ENCODE measurements around the gene MAP3K20.

MAP3K20 gene

DNA sequence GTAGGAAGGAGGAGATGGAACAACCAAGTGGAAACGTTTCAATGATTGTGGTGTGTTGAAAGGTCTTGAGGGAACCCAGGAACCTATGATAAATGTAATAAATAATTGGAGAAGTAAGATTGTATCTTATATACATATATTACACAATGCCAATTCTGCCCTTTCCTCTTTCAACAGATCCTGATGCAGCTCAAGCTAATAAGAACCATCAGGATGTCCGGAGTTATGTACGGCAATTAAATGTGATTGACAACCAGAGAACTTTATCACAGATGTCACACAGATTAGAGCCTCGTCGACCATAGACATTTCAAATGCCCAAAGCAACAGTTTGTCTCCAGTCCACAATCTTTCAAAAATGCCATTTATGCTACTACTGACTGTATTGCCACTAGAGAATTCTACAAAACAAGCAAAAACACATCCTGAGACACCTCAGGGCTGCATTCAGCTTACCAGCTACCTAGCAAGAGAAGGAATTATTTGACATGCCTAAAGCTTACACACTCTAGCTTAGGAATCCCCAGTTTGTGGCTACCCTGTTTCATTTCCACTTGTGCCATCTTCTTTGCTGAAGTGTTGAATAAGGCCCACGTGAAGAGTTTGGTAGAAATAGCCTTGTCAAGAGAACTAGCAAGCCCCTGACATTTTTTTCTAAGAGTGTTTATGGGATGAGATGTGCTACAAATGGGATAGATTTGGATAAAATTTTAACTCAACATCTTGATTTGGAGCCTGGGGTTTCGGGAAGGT is 24.0 kb upstream of the MAP3K20 start:
- DNase-seq: no peak

DNA sequence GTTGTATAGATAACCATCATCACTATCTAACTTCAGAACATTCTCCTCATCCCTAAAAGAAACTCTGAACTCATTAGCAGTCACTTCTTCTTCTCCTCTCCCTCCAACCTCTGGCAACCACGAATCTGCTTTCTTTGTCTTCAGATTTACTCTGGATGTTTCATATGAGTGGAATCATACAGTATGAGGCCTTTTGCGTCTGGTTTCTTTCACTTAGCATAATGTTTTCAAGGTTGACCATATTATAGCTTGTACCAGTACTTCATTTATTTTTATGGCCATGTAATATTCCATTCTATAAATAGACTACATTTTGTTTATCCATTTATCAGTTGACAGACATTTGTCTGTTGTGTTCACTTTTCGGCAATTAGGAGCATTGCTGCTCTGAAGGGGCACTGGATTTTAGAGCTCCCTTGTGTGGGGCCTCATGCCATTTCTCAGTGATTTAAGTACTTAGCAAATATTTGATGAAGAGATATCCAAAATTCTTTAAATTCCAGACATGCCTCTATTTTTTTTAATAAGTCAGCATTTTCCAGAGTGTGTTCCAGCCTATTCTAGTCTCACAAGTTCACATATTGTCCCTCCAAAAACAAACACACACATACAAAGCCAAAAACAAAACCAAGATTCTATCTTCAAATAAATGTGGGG is 22.5 kb upstream of the MAP3K20 start:
- DNase-seq: no peak

DNA sequence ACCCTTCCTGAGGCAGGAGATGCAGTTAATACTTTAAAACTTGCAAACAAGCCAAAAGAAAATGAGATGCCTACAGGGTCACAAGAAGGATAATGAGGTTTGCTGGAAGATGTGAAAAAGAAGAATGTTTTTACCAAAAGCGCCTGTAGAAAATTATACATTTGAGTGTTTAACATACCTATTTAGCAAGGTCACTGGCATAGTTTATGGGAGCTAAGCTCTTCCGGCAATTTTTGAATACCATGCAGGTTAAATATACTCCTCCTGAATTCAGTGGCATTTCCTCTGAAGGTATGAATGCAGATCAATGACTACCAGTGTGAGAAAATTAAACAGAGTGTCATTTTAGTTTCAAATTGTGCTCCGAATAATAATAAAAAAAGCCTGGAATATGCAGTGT is 21.2 kb upstream of the MAP3K20 start:
- no peak for DNase-seq

DNA sequence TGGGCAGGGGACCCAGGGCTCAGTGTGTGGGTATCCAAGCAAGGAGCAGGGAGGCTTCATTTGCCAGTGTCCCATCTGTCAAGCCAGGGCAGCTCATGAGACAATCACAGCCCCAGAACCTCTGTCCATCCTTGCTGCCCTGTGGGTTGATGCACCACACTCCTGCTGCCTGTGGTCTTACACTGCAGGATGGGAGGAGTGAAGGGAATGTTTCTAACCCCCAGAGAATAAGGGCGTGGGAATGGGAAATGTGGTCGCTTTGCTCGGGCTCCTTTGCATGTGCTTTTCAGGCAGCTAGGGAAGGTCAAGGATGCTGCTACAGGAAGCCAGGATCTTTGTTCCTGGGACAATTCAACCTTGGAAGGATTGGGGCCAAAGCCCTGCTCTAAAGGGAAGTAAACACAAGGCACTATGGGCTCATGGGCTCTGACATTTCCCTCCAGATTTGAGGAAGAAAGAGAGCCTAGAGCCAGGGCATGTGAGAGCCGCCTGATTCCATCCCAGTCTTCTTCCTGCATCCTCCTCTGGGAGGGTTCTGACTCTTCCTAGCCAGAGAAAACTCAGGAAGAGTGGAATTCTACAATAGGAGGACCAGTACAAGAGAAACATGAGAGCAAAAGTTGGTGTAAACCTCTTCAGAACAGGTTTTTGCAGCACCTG is 18.8 kb upstream of the MAP3K20 start:
- DNase-seq: no peak

DNA sequence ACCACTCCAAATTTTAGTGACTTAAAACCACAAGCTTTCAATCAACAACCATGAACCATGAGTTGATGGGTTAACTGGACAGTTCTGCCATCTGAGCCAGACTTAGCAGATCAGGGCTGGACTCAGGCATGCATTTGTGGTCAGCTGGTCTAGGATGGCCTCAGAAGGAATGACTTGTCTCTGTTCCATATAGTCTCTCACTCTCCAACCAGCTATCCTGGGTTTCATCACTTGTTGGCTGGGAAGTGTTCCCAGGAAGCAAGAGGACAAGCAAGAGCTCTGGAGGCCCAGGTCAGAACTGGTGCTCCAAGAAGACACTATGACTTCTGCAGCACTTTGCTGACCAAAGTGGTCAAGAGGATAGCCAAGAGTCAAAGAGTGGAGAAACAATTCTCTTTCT is 17.5 kb upstream of the MAP3K20 start:
- DNase-seq: no peak

DNA sequence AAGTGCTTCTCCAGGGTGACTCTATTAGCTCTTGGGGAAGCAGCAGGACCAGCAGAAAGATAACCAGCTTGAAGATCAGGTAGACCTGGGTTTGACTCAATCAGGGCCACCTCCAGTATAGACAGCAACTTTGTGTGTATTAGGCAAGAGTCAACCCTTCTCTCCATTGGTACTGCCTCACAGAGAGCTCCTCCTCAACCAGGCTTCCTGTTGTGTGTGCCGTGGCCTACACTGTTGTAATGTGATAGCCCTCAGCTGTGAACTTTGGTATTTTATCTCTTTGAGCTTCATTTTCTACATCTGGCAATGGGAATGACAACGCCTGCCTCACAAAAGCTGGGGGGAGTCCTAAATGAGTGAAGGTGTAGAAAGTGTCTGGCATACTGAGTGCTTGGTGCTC is 17.0 kb upstream of the MAP3K20 start:
- no peak for DNase-seq

DNA sequence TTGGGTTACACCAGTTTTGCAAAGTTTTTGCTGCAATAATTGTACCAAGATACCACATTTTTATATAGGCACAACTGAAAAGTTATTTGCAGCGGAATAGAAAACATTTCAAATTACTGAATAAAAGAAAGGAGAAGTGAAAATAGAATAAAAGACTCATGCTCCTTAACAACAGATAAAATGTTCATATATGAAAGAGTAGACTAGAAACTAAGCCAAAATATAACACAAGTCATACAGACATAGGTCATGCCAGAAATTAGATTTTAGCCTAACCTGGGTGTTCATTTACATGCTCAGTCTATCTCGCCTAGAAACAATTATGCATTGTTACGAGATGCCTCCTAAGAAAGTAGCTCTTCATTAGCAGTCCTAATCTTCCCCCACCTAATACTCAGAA is 16.4 kb upstream of the MAP3K20 start:
- no peak for DNase-seq

DNA sequence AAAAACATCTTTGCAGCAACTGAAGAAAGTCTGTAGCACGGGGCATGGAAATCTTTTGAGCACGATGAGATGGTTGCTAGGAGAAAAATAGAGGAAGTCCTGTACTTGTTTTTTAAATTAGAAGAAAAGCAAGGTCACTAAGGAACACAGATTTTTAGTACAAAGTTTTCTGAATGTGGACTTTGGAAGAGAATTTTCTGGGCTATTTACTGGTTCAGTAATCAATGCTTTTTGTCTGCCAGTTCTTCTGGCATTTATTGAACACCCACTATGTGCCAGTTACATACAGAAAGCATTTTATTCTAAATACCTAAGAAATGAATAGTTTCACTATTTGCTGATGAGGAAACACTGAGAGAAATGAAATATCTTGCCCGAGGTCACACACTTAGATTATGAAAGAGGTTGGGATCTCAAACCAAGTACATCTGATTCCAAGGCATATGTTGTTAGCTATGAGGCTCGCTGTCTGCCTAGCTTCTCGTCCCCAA is 15.6 kb upstream of the MAP3K20 start:
- no peak for DNase-seq

DNA sequence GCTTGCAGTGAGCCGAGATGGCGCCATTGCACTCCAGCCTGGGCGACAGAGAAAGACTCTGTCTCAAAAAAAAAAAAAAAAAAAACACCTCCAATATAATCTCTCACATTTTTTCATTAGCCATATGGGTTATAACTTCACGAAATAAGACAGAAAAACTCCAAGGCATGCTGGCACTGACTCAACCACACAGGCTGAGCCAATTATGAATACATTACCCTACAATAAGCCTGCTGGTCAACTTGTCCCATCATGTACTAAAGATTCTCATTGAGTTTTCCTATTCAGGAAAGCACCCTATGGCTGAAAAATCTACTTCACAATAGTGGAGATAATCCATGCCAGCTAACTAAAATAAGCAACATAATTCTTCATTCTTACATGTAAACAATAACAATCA is 12.8 kb upstream of the MAP3K20 start:
- no peak for DNase-seq

DNA sequence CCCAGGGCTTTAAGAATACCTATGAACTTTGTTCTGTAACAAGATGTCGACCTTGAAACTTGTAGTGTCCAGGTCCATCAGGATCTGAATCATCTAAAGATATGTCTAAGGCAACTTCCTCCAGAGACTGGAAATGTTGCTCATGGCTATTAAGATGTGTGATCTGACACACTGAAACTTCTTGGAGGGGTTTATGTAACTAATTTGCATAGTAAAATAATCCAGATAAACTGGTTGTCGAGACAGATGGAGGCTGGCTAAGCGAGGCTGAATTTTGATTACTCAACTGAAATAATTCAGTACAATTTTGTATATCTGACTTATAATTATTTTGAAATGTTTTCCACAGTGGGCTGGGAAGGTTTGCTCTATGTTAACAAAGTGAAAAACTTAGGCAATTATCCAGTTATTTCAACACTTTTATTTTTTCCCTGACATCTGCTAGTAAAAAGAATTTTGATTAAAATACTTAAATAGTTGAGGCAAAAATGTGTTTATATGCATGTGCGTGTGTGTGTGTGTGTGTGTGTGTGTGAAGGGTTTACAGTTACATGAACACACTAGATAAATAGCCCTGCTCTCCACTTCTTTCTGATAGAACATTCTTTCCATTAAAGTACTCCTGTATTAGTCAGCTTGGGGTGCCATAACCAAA is 11.4 kb upstream of the MAP3K20 start:
- no peak for DNase-seq

DNA sequence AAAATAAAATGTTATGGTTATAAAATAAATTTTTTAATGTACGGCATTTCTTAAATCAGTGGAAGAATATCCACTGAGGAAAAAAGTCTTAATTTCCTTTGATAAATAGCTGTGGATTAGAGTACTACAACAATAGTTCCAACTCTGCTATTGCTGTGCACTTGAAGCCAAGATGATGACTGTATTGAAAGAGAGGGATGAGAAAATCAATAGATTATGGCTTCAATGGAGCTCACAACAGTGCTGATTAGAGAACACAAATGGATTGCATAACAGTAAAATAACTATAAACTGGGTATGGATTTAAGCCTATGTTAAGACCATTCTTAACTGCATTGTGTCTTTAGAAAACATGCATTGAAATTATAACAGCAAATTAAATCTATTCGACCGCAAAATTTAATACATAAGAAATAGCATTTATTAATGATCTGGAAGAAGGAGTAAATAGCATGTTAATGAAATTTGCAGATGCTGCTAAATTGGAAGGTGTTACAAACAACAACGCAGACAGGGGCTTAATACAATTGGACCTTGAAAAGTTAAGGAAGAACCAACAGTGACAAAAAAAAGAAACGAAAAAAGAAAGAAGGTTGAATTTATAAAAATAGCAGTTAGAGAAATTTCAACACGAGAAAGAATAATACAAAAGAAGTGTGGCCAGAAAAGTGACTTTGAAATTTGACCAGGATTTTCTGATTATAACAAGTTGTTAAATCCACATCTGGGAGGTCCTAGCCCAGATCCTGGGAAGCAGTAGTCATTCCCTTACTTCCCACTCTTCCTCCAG is 8.6 kb upstream of the MAP3K20 start:
- DNase-seq: no peak

DNA sequence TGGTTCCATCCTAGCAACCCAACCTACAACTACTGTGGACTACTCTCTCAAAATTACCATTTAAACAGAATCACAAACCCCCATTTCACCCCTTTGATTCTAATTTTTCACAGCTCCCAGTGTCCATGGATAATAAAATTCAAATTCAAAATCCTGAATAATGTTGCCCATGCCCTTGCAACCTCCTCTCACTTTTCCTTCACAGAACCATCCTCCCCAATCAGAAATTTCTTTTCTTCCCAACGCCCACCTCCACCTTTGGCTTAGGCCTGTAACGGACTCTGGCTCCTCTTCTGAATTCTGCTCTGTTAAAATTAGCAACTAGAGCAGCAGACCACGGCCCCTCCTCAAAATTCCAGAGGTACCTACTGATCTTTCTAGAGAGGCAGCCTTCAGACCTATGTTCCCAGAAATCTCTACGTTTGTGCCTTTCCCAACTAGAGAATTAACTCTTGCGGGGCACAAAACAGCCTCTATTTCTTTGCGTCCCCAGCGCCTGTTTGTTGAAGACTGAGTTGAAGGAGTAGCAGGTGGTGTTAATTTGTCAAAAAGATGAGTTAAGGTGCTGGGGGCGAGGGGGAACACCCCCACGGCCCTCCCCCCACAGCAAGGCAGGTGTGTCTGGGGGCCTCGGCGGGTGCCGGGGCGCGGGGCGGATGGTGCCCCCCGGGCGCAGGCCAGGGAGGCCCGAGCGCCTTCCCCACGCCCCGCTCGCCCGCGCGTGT is 428 bp upstream of the MAP3K20 start:
- DNase-seq: no peak

DNA sequence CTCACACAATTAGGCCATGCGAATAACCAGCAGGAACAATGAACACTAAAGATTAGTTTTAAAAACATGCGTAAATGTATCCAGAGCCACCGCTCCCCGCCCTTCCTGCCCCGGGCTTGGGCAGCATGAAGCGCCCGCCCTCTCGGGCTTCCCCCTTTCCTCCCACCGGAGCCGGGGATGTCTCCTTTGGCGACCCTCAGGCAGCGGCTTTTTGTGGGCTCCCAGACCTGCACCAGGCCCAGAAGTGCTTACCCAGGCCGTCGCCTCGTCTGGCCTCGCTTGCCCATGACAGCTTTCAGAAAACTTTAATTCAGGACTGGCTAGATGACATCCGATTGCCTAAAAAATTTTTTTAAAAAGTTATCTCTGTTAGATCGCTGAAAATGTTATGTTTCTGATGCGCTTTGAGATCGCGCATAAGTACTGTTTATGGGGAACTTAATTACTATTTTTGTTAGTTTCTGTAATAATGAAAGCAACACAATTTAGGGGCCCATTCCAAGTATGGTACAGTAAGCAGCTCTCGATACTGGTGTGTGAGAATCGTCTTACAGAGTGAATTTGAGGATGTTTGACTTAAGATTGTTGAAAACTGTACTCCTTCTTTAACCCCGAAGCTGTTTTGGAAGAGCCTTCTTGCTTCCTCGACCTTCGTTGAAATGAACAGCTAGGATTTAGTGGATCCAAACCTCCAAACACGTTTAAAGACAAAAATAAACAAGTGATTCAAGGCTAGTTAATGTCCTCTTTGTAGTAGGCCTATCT is 1.1 kb downstream of the MAP3K20 start:
- DNase-seq: no peak

DNA sequence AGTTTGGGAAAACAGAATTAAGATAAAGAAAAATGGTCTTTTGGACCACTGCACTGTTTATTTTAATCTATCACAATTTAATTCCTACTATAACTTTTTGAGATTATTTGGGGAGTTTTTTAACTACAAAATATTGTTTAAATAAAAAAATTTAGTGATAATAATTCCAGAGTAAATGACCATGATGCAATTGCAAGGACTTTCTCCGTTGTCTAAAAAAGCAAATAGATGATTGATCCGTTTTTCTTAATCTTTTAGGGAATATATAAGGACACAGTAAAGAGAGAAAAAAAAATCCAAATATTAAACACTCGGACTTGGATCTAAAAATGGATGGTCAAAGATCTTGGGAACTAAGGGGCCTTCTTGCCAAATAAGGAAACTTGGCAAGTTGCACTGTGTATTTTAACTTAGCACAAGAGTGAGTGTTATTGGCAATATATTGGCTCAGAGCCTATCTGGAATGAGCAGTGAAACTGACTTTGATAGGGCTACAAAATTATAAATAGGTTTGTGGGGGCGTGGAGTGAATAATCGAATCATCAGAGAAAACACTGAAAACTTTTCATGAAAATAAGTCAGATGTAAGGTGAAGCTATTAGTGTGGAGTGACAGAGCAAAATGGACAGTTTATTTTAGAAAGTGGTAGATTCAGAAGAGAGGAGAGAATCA is 2.0 kb downstream of the MAP3K20 start:
- DNase-seq: no peak

DNA sequence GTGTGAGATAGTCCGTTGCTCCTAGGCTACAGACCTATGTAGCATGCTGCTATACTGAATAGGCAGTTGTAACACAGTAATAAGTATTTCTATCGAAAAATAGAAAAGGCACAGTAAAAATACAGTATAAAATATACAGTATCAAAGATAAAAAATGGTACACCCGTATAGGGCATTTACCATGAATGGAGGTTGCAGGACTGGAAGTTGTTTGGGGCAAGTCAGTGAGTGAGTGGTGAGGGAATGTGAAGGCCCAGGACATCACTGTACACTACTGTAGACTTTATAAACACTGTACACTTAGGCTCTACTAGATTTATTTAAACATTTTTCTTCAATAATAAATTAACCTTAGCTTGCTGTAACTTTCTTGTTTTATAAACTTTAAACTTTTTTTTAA is 3.5 kb downstream of the MAP3K20 start:
- DNase-seq: no peak

DNA sequence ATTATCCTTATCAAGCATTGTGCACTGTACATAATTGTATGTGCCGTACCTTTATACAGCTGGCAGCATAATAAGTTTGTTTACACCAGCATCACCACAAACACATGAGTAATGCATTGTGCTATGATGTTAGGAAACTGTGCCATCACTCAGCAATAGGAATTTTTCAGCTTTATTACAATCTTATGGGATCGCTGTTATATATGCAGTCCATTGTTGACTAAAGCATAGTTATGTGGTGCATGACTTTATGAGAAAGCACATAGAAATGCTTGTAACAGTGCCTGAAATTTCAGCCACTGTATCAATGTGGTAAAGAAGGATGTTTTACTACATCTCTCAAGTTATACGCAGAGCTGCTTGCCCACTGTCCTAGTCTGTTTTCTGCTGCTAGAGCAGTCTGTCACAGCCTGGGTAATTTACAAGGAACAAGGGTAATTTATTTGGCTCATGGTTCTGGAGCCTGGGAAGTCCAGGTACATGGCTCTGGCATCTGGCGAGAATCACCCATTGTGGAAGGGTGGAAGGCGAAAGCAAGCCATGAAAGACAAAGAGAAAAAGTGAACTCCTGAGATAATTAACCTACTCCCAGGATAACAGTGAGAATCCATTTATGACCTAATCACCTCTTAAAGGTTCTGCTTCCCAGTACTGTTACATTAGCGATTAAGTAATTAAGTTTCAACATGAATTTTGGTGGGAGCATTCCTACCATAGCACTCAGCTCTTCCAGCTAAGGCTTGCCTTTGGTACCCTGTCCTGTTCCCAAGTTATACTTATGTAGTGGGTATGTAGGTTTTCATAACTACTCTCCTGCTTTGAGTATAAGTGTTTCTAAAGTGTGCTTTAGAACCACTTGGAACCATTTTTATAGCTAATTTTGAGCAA is 4.6 kb downstream of the MAP3K20 start:
- no peak for DNase-seq

DNA sequence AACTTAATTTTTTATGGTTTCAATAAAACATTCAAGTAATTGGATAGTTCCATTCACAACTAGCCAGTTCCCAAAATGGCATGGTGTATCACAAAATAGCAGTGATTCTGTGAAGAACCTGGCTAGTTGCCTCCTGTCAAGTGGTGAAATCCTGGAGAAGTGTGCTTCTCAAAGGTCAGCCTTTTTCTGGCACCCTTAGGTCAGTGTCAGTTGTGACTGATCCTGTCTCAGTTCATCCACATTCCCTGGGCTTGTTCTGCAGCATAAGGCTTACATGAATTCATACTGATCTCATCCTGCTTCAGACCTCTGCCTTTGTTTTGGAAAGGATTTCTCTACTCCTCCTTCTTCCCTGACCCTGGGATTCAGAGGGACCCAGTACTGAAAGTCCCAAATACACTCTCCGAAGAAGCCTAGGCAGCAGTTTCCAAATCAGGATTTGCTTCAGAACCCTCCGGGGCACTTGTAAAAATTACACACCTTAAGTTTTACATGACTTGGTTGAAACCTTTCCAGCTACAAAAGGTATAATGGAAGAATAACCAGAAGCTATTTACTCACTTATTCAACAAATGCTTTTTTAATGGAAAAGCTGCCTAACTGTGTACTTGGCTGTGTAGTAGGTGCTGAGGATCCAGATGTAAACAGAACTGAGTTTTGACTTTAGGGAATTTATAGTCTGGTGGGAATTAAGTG is 11.0 kb downstream of the MAP3K20 start:
- no peak for DNase-seq

DNA sequence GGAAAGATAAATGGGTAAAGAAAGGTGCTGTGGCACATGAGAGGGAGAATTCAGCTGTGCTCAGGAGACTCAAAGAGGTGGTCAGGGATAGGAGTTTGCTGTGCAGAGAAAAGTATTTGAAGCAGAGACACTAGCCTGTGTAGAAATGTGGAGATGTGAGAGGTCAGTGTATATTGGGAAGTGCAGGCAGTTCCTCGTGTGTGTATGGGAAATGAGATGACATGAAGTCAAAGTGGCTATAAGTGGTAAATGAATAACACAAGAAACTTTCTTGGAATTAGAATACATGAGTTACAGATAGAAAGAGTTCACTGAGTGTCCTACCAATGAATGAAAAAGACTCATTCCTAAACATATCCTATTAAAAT is 11.6 kb downstream of the MAP3K20 start:
- no peak for DNase-seq
